SKM-1 (cell line): Measurements from ENCODE around the gene RBP3.

Experiments used
- DNase-seq: peaks from one replicate; lab custom pipeline; 2025; ENCODE audit not compliant: unreplicated experiment; lab: John Stamatoyannopoulos, UW

The RBP3 gene

DNA sequence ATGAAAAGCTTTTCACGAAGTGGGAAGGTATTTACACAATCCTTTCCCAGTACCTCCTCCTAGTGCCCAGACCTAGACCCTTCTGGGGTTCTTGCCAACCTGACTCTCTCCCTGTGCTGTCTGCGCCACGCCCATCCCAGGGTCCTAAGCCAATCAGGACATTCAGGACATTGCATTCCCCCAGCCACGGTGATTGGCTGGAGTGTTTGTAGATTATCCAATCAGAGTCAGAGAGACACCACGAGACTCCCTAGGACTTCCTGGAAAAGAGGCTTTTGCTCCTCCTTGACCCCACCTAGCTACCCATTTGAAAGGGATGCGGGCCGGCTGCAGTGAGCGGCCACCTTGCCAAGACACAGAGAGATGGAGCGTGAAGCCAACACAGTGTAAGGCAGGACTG, 29.5 kb upstream of the RBP3 start:
- no peak for DNase-seq

DNA sequence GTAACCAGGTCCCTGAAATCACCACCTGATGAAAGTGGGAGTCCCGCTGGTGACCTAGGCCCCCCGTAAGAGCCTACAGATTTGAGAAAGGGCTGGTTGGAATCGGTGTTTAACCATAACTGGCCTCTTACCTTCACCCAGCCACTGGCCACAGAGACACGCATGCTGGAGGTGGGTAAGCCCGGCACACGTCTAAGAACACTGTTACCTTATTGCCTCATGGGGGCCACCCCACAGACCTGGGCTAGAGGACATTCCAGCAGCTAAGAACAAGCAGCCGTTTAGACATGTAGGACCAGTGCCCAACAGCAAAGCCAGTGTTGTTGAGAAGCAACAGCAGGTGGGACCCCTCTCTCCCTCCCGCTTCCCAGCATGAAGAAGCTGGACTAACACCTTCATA, 28.4 kb upstream of the RBP3 start:
- DNase-seq, result no peak

GRCh38 chr10:47320812-47321211, 27.4 kb upstream of the RBP3 start:
- DNase-seq, result no peak

GRCh38 chr10:47321521-47322195, 26.5 kb upstream of the RBP3 start:
- DNase-seq, result no peak

DNA sequence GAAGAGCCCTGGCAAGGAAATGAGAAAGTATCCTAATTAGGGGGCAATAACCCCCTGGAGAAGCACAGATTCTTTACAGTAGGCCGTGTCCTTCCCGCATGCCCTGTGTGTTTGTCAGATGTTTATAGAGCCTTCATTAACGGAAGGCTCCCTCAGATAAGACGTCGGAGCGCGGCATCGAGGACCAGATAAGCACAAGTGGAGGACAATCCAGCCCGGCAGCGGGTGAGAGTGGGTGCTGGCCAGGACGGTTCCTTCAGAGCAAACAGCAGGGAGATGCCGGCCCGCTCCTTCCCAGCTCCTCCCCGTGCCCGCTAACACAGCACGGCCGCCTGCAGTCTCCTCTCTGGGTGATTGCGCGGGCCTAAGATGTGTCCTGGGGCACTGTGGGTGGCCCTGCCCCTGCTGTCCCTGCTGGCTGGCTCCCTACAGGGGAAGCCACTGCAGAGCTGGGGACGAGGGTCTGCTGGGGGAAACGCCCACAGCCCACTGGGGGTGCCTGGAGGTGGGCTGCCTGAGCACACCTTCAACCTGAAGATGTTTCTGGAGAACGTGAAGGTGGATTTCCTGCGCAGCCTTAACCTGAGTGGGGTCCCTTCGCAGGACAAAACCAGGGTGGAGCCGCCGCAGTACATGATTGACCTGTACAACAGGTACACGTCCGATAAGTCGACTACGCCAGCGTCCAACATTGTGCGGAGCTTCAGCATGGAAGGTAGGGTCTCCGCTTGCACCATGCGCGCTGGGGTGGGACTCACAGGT, 25.7 kb upstream of the RBP3 start, which contains the start of gene GDF2:
GDF2 (plus strand) TSS at position 155 of the 762 bp plus-strand sequence; CDS start at position 370, 215 bp downstream.
- no peak for DNase-seq

DNA sequence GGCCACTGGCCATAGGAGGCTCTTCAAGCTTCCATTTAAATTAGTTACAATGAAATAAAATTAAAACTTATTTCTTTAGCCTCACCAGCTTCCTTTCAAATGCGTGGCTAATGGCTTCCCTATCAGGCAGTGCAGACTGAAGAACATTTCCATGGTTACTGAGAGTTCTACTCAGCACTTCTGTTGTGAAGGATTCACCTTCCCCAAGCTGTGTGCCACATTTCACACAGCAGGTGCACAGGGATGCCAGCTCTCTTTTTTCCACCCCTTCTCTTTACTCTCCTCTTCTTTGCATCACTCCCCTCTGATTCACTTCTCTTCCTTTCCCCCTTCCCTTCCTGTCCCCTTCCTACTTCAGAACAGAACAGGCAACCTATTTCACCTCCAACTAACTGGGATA, 25.1 kb upstream of the RBP3 start:
- DNase-seq, result no peak

DNA sequence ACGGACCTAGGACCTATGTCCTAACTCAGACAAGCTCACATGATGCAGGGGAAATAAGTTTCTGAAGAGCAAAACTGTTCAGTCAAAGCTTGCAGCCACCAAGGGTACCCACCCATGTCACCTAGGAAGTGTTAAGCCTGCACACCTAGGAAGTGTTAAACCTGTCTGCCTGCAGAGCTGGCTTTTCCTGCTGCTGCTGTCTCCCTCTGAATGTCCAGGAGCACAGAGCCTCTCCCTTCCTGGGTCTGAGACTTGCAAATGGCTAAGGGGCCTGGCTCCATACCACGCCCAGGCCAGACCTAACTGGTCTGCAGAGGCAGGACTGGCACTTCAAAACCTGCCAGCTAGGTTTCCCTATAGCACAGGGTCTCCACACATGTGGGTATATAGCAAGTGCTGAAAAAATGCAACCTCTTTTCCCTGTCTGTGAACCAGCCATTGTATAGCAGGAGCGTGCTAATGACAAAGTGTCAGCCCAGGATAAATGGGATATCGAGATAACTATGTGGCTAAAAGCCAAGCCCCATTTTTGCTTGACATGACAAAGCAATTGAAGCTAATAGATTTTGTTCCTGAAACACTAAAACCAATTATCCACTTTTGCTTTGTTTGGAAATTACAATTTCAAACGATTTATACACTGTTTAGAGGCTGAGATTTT, 24.4 kb upstream of the RBP3 start:
- DNase-seq, result no peak

- DNase-seq, result no peak
Measured at GRCh38 chr10:47325303-47326291, 22.6 kb upstream of the RBP3 start.

DNA sequence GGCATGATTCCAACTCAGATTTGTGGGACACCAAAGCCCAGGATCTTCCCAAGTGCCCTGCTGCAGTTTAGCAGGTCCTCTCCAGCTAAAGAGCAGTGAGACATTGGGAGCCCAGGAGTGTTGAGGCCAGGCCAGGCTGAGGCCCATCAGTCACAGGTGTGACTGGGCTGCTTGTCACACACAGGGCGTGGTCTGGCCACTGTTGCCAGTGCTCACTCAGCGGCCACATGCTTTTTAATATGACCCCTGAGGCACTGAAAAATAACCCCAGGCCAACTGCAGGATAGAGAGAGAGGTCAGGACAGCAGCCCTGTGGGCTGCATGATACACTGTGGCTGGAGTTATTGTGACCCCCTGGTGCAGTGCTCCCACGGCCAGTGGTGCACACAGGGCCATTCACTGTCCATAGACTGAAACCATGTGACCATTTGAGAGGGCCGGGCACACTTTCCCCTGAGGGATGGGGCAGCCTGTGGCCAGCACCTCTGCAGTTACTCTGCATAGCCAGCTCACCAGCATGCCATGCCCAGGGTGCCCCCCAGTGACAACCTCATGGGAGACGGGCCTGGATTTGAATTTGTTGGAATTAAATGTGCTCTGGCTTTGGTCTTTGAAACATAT, 21.7 kb upstream of the RBP3 start:
- no peak for DNase-seq

DNA sequence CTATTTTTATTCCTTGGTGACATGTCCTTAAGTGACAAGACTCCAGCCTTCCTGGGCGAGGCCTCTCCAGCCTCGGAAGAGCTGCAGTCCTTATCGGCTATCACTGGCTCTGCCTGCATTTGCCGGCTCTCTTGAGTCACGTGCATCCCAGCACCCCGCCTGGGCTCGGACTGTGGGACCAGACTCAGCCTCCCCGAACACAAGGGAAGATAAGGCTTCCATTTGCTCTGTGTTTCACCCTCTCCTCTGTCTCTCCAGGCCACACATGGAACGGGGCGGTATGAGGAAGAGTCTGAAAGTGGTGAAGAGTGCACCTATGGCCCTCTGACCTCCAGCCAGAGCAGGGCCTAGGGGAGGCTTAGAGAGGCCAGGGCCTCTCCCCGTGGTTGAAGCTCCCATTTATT, 21.2 kb upstream of the RBP3 start:
- DNase-seq, result no peak

- no peak for DNase-seq
Measured at GRCh38 chr10:47329855-47330254, 18.3 kb upstream of the RBP3 start.

DNA sequence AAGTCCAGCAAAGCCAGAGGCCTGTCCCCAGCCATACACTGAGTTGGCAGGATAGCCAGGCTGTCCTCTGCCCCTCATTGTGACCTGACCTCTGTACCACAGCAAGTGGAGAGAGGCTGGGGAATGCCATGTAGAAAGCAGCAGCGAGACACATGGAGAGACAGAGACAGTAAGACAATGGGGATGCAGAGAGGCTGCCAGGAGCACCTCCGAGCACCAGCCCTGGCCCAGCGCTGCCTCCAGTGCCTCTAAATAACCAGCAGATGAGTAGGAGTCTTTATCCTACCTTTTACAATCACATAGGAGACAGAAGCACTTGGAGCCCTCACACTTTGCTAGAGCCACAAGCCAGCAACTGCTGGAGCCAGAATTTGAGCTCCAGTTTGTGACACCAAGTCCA, 17.8 kb upstream of the RBP3 start:
- DNase-seq, result no peak

DNA sequence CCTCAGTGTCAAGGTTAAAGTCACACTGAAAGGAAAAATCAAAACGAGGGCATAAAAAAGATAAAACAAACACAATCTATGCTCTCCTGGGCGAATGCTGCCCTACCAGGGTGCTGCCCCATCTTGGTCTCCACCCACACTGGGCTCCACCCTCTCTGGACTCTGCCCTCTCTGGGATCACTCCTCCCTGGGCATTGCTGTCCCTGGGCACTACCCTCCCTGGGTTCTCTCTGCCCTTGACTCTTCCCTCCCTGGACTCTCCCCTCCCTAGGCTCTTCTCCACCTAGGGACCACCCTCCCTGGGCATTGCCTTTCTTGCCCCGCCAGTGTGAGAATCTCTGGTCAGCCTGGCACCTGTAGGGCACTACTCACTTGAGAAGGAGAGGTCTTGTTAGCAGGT, 17.4 kb upstream of the RBP3 start:
- DNase-seq, result no peak

DNA sequence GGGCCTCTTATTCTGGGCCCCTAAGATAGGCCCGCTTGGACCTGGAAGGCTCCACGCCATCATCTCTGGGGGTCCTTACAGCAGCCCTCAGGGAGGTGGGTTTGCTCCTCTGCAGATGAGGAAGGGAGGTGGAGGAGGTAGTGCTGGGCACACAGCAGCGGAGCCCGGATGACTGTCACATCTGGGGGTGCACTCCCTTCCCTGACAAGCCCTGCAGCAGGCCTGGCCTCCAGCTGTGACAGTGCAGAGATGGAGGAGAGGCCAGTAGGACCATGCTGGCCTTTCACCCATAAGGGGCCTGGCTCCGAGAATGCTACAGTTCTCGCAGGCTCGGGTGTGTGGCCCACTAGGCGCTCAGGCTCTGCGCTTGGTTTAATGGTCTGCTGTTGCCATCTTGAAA, 16.7 kb upstream of the RBP3 start:
- no peak for DNase-seq

DNA sequence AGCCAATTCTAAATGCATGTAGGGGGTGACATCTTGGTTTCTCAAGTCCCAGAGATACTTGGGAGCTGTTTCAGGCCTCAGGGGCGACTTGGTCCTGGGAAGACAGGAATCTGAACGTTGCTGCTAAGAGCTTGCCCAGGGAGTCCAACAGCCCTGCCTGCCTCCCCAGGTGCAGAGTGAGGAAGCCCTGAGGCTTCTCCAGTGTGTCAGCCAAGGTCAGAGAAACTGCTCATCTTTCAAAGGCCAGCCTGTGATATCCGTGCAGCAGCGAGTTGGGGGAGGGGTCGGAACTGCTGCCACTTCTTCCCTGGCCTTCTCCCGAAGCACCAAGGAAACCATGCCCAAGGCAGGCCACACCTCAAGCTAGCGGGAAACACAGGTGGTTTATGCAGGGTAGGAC, 16.2 kb upstream of the RBP3 start:
- DNase-seq, result no peak

- DNase-seq, result no peak
Measured at GRCh38 chr10:47332371-47332770, 15.8 kb upstream of the RBP3 start.

- no peak for DNase-seq
Measured at GRCh38 chr10:47332946-47333345, 15.2 kb upstream of the RBP3 start.

- no peak for DNase-seq
Measured at GRCh38 chr10:47333532-47333931, 14.6 kb upstream of the RBP3 start.

GRCh38 chr10:47334466-47335295, 13.5 kb upstream of the RBP3 start:
- DNase-seq, result no peak

DNA sequence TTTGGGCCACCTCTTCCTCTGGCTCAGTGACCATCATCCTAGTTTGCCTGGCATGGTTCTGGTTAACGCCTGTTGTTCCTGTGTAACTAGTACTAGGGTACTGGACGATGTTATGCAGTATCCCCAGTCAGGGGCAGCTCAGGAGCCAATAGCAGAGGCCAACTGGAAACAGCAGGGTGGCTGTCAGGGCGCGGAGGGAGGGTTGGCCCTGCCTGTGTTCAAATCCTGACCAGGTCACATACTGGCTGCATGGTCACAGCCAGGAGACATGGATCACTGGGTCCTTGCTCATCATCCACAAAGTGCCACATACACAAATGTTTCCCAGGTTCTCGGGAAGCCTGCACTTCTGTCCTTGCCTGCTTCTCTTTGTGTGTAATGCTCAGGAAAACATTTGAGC, 12.3 kb upstream of the RBP3 start:
- DNase-seq, result no peak
